Inflammatory macrophage (primary cell): ENCODE measurements around the gene LENG8.
A peak's percentile ranks its signal among the peaks of the same experiment; 100 is the strongest.
"Not testable (repeated sequence)": the region's sequence is repeated elsewhere in the genome, so short reads cannot be mapped to it uniquely, and the experiment has no call there.

Experiments used
- DNase-seq, 2 donors: peaks; one replicate each; pipeline ENCODE4 v3.0.0-alpha.2; 2020 to 2022

Gene LENG8

DNA sequence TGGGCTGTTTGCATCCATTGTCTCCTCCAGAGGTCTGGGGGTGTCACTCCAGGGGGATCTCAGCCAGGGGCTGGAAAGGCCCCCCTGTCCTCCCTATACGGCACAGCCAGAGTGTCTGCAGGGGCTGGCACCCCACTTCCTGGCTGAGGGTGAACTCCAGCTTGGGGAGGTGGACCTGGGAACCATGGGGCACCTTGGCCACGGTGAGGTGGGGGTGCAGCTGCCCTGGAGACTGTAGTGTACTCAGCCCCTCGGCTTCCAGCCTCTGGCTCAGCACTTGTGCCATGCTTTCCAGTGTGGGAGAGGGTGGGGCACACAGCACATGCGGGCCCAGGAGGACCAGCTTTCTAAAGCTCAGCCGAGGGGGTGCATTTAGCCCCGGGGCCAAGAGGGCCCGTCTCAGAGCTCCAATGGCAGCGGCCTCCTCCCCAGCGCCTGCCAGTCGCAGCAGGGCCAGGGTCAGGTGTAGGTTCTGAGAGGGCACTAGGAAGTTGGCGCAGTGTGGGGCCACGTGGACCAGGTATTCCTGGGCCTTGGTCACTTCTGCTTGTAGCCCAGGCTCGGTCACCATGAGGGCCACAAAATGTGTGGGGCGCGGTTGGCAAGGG is 13.2 kb downstream of the LENG8 start:
- no peak for DNase-seq

DNA sequence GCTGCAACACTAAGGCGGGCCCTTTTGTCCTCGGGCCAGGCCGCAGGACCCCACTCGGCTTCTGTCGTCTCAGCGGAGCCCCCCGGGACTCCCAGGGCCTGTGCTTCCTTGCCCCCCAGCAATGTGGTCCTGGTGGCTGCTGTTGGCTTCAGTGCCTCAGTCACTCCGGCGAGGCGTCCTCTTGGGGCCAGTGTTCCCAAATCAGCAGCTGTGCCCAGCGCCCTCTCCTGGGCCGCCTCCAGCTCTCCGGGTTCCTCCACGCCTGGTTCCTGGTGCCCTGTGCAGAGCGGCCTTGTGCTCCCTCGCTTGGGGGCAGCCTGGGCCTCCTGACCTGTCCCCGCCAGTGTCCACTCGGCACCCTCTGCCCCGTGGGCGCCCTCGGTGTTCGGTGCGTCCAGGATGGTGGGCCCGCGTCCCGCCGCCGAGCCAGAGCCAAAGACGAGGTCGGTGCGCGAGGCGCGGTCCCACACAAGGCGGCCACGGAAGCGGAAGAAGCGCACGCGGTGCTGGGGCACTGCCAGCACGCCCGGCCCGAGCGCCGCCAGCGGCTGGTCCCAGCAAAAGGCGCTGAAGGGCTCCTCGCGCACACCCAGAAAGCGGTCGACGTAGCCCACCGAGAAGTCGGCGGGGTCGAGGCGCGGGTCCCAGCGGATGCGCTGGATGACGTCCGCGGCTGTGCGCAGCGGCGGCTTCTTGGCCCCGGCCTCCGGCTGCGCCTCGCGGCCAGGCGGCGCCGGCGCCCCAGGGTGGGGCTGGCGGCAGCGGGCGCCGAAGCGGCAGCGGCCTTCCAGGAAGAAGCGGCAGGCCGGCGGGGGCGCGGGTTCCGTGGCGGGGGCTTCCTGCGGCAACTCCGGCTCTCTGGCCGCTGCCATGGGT is 13.9 kb downstream of the LENG8 start:
- DNase-seq = peak; percentile 71 to 82

DNA sequence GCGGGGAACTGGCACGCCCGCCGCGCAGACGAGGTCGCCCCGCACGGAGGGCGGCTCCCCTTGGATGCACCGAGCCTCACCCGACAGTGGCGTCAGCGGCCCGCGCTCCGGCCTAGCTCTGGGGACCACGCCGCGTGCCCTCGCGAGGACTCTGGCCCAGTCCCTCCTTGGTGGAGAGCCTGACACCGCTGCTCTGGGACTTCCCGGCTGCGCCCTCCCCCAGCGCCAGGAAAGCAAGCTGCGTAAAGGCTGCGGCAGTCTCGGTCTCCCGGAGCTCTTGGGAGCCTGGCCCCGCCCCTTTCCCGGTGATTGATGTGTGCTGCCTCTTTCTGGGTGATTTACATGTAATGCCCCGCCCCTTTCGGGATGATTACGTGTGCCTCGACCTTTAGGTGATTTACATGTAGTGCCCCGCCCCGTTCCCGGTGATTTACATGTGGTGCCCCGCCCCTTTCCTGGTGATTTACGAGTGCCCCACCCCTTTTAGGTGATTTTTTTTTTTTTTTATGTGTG is 14.6 kb downstream of the LENG8 start, which contains the start of gene LENG9:
Gene LENG9 (minus strand): TSS at position 248 of the 513 bp plus-strand sequence. CDS start 252 bp downstream, outside the sequence.
- peak; percentile 98 to 99 for DNase-seq

DNA sequence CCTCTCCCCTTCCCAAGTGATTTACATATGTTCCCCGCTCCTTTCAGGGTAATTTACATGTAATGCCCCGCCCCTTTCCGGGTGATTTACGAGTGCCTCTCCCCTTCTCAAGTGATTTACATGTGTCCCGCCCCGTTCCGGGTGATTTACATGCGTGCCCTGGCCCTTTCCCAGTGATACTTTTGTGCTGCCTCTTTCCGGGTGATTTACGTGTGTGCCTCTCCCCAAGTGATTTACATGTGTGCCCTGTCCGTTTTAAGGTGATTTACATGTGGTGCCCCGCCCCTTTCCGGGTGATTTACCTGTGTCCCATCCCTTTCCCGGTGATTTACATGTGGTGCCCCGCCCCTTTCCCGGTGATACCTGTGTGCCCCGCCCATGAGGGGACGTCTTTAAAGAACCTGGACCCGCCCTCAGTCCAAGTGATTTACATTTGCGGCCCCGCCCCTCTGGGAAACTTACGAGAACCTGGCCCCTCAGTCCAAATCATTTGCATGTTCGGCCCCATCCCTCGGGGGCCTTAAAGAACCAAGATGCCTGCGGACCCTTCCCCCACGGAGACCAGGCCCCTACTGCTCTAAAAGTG is 15.1 kb downstream of the LENG8 start:
- DNase-seq = peak in 1 of 2 donors; percentile 94

DNA sequence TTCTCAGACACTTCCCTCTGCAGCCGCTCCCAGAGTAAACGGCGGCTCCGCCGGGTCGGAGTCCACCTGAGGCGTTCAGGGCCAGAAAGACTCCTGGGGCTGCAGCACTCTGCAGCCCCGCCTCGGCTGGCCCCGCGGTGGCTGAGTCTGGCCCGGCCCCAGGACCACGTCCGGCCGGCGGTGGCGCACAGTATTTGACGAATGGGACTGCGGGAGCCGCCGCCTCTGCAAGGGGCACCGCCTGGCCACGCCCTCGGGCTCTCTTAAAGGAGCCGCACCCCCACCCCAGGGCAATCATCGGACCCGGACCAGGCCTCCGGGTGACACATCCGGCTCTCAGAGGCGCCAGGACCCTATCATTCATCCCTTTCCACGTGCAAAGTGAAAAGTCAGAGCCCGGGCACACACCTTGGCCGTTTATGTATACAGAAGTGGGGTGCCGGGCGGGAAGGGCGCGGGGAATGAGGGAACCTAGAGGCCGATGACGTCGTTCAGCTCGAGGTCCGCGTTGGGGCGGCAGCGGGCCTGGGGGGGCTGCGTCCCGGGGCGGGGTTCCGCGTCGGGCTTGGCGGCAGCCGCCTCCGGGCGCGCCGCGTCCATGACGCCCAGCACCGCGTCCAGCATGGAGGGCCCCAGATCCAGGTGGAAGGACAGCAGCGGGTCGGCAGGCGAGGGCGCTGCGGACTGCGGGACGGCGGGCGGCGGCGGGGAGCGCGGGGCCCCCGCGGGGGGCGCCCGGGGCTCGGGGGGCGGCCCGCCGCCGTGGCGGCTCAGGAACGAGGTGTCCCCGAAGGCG is 15.8 kb downstream of the LENG8 start:
- DNase-seq = peak; percentile 89 to 93

DNA sequence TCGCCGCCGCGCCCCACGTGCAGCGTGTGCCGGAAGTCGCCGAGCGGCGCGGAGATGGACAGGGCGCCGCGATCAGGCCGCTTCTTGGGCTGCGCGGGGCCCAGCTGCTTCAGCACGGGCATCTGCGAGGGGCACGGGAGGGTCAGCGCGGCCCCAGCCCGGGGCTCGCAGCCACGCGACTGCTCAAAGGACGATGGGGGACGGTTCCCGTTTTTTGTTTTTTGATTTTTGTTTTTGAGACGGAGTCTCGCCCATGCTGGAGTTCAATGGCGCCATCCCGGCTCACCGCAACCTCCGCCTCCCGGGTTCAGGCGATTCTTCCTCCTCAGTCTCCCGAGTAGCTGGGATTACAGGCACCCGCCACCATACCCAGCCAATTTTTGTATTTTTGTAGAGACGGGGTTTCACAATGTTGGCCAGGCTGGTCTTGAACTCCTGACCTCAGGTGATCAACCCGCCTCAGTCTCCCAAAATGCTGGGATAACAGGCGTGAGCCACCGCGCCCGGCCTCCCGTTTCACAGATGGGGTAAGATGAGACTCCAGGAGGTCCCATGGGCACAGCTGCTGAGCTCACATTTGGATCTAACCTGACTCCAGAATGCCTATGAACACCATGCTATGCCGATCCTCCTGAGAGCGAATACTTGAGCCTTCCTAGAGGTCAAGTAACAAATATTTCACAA is 16.6 kb downstream of the LENG8 start:
- no peak for DNase-seq

DNA sequence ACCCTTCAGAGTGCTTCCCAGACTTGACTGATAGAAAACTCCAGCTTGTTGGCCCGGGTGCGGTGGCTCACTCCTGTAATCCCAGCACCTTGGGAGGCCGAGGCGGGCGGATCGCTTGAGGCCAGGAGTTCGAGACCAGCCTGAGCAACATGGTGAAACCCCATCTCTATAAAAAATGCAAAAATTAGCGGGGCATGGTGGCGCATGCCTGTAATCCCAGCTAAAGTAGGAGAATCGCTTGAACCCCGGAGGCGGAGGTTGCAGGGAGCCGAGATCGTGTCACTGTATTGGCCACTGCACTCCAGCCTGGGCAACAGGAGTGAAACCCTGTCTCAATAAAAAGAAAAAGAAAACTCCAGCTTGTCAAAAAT is 17.1 kb downstream of the LENG8 start:
- DNase-seq = not testable (repeated sequence)

DNA sequence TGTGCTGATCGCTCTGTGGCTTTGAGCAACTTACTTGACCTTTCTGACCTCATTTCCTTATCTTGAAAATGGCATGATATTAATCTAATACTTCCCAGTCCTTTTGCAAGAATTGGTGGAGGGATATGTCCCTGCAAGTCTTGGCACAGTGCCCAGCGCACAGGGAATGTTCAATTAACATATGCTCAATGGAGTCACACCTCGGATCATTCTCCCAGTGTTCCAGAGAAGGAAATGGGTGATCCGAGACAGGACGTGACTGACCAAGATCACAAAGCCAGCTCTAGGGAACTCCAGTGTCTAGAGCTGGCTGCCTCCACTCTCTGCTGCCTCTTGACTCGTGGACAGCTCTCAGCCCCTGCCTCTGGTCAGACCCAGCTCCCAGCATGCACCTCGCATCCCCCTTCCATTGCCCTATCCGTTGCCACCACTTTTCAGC is 20.5 kb downstream of the LENG8 start:
- no peak for DNase-seq

DNA sequence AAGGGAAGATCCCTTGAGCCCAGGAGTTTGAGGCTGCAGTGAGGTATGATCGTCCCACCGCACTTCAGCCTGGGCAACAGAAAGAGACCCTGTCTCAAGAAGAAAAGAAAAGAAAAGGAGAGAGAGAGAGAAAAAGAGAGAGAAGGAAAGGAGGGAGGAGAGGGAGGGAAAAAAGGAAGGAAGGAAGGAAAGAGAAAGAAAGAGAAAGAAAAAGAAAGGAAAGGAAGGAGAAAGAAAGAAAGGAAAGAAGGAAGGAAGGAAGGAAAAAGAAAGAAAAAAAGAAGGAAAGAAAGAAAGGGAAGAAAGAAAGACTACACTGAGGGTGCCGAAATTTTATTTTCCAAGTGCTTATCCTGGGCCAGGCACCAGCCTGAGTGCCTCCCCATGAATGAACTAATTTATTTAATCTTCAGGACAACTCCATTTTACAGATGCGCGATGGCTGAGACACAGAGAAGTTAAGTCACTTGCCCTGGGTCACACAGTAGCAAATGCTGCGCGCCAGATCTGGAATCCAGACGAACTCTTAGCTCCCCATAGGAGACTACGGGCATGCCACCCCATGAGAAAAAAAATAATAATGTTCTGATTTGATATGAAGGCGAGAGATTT is 21.4 kb downstream of the LENG8 start:
- no peak for DNase-seq

DNA sequence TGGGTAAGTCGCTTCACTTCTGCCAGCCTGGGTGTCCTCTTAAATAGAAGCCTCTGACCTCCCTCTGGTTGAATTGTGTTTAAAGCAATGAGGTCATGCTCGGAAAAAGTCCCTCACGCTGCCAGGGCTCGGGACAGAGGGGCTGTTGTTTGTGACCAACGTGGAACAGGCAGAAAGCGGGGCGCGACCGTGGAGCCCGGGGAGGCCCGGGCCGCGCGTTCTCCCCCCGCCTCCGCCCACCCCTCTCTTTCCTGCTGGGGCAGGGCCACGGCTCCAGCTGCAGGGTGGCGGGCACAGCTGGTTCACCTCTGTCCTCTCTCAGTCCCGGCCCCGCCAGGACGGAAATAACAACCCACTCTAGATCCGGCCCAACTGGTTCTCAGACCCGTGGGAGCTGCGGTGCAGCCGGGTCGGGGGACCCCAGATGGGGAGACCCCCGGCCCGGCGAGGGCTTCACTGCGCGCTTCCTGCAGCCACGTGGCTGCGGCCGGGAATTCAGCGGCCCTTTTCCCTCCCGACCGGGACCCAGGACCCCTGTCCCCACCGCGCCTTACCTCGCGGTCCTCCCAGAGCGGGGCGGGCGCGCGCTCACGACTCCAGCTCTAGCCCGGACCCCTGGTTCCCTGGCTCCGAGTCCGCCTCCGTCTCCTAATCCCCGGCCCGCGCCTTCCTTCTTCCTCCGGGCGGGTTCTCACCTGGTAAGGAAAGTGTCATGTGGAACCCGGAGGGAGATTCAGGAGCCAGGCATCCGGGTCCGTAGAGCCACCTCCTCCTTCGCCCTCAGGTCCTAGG is 22.2 kb downstream of the LENG8 start:
- peak in 1 of 2 donors; percentile 23 for DNase-seq

DNA sequence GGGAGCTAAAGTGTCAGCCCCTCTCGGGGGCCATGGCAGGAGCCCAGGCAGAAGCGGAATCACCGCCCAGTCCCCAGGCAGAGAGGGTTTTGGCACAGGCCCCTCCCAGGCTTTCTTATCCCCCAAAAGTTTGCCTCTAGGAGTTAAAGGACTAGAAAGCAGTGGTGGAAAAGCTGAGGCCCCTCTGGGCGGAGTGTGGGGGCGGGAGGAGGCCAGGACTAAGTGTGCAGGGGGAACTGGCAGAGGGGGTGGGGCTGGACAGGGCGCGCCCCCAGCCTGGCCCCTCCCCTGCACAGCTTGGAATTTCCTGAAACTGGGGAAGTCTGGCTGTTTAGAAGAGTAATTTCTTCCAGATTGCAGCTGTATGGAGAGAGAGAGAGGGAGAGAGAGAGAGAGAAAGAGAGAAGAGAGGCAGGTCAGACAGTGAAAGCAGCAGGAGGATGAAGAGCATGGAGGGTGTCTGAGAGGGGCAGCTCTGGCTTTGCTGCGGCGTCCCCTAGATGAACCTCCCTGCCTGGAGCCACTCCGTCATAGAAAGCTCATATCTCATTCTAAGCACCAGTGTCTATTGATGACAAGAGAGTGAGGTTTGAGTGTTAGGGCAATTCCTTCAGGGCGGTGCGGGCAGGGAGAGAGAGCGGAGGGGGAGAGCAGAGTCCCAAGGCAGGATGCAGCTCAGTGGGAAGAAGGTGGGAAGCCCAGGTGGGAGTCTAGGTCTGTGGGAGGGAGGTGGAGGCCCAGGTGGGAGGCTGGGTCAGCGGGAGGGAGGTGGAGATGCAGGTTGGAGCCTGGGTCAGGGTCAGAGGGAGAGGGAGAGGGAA is 24.3 kb downstream of the LENG8 start, which contains the start of gene CDC42EP5:
Gene CDC42EP5 (minus strand): TSS at position 226 of the 821 bp plus-strand sequence. CDS start 7,749 bp downstream, outside the sequence.
- DNase-seq = peak; percentile 23 to 53

DNA sequence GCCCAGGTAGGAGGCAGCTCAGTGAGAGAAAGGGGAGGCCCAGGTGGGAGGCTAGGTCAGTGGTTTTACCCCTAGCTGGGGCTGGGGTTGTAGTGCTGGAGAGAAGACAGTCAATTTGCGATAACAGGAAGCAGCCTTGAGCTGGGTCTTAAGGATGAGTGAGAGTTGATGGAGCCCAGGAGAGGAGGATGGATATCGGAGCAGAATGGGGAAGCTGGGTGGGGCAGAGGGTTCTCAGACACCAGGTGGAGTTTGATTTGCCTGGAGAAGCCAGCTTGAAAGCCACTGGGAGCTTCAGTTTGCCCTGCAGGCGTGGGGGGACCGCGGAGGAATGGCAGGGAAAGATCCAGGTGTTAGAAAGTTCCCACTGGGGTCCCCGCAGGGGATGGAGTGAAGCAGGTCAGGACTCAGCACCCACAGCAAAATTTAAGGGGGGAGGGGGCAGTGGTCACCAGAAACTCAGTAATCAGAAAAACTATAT is 24.9 kb downstream of the LENG8 start:
- no peak for DNase-seq

DNA sequence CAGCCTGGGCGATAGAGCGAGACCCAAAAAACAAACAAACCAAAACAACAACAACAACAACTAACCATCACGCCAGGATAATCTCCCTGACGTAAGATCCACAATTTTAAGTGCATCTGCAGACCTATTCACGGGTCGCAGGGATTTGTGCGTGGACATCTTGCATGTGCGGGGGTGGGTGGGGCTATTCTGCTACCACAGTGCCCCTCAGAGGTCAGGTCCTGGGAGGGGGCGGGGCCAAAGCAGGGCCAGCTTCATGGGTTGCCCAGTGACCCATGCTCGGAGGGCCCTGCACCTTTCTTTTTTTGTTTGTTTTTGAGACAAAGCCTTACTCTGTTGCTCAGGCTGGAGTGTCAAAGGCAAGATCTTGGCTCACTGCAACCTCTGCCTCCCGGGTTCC is 26.7 kb downstream of the LENG8 start:
- no peak for DNase-seq

DNA sequence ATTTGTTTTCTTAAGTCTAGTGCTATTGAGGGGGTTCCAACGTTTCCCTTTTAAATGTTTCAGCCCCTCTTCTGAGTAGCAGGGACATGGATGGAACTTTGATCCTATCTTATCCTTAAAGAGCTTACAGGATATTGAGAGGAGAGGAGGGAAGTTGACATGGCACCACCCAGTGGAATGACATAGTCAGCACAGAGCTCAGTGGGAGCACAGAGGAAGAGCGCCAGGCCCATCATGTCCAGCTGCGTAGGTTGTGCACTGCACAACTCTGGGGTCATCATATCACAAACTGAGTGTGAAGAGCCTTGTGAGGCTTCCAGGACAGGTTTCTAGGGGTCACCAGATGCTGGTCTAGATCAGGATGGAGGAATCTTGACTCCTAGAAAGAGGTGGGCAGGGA is 28.7 kb downstream of the LENG8 start:
- DNase-seq = peak; percentile 20 to 47

DNA sequence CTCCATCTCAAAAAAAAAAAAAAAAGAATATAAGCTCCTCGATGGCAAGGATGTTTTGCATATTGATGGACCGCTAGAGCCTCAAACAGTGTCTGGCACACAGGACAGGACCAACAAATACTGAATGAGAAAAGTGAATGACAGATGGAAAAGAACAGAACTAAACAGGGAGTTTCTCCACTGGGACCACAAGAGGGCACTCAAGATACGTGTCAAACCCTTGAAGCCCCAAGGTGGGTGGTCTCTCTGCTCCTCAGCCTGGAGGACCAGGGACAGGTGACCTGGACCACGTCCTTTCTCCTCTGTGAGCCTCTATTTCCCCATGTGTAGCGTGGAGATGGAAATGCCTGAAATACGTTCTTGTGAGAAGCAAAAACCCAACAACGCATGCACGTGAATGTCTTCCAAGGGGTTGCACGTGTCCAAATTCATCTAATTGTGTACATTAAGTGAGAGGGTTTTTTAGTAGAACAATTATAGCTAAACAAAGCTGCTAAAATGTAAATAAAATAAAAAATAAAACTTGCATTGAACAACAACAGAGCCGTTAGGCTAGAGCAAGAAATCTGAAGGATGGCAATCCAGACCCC is 29.8 kb downstream of the LENG8 start:
- DNase-seq = peak; percentile 30 to 33

DNA sequence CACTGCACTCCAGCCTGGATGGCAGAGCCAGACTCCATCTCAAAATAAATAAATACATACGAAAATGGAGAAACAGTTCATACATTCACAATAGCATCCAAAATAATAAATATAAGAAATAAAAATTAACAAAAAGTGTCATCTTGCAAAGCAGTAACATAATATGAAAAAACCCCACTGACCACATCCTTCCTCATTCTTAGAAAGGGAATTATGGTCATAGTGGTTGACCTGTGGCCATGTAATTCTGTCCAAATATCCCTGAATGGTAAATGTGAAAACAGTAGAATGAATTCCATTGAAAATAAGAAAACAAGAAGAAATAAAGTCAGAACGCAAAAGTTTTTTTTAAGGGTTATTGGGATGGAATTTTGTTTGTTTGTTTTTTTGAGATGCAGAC is 31.1 kb downstream of the LENG8 start:
- DNase-seq = peak; percentile 55 to 82

DNA sequence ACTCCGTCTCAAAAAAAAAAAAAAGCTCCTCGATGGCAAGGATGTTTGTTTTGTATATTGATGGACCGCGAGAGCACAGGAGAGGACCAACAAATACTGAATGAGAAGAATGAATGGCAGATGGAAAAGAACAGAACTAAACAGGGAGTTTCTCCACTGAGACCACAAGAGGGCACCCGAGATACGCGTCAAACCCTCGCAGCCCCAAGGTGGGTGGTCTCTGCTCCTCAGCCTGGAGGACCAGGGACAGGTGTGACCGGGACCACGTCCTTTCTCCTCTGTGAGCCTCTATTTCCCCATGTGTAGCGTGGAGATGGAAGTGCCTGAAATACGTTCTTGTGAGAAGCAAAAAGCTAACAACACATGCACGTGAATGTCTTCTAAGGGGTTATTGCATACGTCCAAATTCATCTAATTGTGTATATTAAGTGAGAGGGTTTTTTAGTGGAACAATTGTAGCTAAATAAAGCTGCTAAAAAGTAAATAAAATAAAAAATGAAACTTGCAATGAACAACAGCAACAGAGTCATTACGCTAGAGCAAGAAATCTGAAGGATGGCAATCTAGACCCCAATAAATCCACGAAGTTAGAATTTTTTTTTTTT is 32.4 kb downstream of the LENG8 start:
- peak; percentile 12 to 25 for DNase-seq

DNA sequence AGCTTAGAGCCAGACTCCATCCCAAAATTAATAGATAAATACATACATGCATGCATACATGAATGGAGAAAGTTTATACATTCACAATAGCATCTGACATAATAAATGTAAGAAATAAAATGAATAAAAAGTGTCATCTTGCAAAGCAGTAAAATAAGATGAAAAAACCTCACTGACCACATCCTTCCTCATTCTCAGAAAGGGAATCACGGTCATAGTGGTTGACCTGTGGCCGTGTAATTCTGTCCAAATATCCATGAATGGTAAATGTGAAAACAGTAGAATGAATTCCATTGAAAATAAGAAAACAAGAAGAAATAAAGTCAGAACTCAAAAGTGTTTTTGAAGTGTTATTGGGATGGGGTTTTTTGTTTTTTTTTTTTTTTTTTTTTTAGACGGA is 33.9 kb downstream of the LENG8 start:
- DNase-seq = peak; percentile 59 to 81
